Ishikawa (cell line): ENCODE measurements around the gene NR1H4.

Experiments used
- CEBPB ChIP-seq: IDR thresholded peaks from 2 replicates; pipeline ENCODE4 v1.6.1; 2012
- CREB1 ChIP-seq: IDR thresholded peaks from 2 replicates; pipeline ENCODE4 v1.6.1; 2012; ENCODE audit warnings: low read depth
- EP300 ChIP-seq: IDR thresholded peaks from 2 replicates; pipeline ENCODE4 v1.6.1; 2012; ENCODE audit warnings: borderline replicate concordance
- TAF1 ChIP-seq: IDR thresholded peaks from 2 replicates; pipeline ENCODE4 v1.6.1; 2012; ENCODE audit warnings: low read depth, mild to moderate bottlenecking
- TCF12 ChIP-seq: IDR thresholded peaks from 2 replicates; pipeline ENCODE4 v1.6.1; 2012; ENCODE audit warnings: low read depth
- USF1 ChIP-seq: IDR thresholded peaks from 2 replicates; pipeline ENCODE4 v1.6.1; 2012
- YY1 ChIP-seq: IDR thresholded peaks from 2 replicates; pipeline ENCODE4 v1.6.1; 2012; ENCODE audit warnings: low read depth
- ZBTB7A ChIP-seq: IDR thresholded peaks from 2 replicates; pipeline ENCODE4 v1.6.1; 2012; ENCODE audit warnings: low read depth
- TF ChIP-seq, protein P1 (sequence below): IDR thresholded peaks from 2 replicates; pipeline ENCODE4 v1.6.1; 2012; ENCODE audit warnings: low read depth, mild to moderate bottlenecking

DNA sequence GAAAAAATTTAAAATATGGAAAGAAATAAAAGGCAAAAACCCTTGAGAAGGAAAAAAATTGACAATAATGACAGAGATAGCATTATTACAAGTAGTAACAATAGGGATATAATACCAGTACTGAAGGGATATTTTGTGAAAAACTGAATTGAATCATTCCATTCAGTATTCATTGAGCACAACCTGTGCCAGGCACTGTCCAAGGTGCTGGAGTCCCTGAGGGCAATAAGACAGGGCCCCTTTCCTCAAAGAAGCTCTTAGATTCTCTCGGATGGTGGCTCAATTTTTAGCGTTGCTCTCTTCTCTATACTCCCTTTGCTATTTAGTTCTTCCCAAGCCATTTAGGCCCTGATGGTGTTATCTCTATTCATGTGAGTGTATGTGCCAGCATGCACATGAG, 65.5 kb downstream of the NR1H4 start:
- TF ChIP-seq EP300 = no peak
- no peak for TF ChIP-seq TAF1
- TF ChIP-seq CEBPB = no peak
- TF ChIP-seq TCF12 = no peak
- no peak for TF ChIP-seq CREB1
- TF ChIP-seq ZBTB7A = no peak
- no peak for TF ChIP-seq YY1
- no peak for TF ChIP-seq USF1
- TF ChIP-seq, protein P1, sequence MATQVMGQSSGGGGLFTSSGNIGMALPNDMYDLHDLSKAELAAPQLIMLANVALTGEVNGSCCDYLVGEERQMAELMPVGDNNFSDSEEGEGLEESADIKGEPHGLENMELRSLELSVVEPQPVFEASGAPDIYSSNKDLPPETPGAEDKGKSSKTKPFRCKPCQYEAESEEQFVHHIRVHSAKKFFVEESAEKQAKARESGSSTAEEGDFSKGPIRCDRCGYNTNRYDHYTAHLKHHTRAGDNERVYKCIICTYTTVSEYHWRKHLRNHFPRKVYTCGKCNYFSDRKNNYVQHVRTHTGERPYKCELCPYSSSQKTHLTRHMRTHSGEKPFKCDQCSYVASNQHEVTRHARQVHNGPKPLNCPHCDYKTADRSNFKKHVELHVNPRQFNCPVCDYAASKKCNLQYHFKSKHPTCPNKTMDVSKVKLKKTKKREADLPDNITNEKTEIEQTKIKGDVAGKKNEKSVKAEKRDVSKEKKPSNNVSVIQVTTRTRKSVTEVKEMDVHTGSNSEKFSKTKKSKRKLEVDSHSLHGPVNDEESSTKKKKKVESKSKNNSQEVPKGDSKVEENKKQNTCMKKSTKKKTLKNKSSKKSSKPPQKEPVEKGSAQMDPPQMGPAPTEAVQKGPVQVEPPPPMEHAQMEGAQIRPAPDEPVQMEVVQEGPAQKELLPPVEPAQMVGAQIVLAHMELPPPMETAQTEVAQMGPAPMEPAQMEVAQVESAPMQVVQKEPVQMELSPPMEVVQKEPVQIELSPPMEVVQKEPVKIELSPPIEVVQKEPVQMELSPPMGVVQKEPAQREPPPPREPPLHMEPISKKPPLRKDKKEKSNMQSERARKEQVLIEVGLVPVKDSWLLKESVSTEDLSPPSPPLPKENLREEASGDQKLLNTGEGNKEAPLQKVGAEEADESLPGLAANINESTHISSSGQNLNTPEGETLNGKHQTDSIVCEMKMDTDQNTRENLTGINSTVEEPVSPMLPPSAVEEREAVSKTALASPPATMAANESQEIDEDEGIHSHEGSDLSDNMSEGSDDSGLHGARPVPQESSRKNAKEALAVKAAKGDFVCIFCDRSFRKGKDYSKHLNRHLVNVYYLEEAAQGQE = peak; percentile 95
